MM.1S (cell line): Measurements from ENCODE around the gene RGR.

Source experiments
- EZH2 ChIP-seq: fragments of 300-600 bp; sonication (generic); optimal IDR thresholded peaks from 2 replicates; pipeline ENCODE3; 2017; ENCODE audit warnings: low read depth, mild to moderate bottlenecking, antibody characterized with exemption, low read length, mixed read lengths
- TF ChIP-seq, protein P1 (sequence below): fragments of 300-600 bp; sonication (generic); IDR thresholded peaks from 2 replicates; pipeline ENCODE4 v1.5.1; 2016; ENCODE audit warnings: antibody characterized with exemption, low read length, mixed read lengths

GRCh38 chr10:84236807-84237198, 8.1 kb upstream of the RGR start:
- TF ChIP-seq, protein P1, sequence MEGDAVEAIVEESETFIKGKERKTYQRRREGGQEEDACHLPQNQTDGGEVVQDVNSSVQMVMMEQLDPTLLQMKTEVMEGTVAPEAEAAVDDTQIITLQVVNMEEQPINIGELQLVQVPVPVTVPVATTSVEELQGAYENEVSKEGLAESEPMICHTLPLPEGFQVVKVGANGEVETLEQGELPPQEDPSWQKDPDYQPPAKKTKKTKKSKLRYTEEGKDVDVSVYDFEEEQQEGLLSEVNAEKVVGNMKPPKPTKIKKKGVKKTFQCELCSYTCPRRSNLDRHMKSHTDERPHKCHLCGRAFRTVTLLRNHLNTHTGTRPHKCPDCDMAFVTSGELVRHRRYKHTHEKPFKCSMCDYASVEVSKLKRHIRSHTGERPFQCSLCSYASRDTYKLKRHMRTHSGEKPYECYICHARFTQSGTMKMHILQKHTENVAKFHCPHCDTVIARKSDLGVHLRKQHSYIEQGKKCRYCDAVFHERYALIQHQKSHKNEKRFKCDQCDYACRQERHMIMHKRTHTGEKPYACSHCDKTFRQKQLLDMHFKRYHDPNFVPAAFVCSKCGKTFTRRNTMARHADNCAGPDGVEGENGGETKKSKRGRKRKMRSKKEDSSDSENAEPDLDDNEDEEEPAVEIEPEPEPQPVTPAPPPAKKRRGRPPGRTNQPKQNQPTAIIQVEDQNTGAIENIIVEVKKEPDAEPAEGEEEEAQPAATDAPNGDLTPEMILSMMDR, result no peak
- no peak for TF ChIP-seq EZH2
